Measurements from ENCODE around the gene EPHA3. TPM values are rescaled to one million over a fixed set of nuclear protein-coding genes. Genes with fewer than 3 reads are reported as not detected.

The EPHA3 gene
- total and polyA plus RNA-seq, 2 of the 4 experiments (the other 2 are of a cell fraction), result 0.10 to 0.18 TPM

GRCh38 chr3:89372456-89372855, 265.0 kb downstream of the EPHA3 start:
- no peak overlapping the region for H3K4me2 ChIP-seq (ENCODE audit: low read depth, low read length)
- H4K5ac ChIP-seq (ENCODE audit: low read depth, low read length), result no peak overlapping the region

More at GRCh38 chr3:89372456-89372855, 265.0 kb downstream of the EPHA3 start:
- ChIA-PET CTCF (no interaction called here), POLR2A (ENCODE audit: unreplicated experiment) (no interaction called here)
- H2BK120ac ChIP-seq (ENCODE audit: low read depth, low read length), result no peak overlapping the region
- no peak overlapping the region for H3K14ac ChIP-seq (replicated peaks; ENCODE audit: low read depth, low read length)
- H3K27me3 ChIP-seq (ENCODE audit: control insufficient read depth, insufficient read depth, low read length), result no peaks in the 10 kb centered on the region
- no peak overlapping the region for H3K4me3 ChIP-seq (ENCODE audit: insufficient read depth, low read depth, low read length)
- no peaks in the 10 kb centered on the region for H4K20me1 ChIP-seq (ENCODE audit: insufficient read depth, low read length)
- no peaks in the 10 kb centered on the region for H3K9me3 ChIP-seq (ENCODE audit: control insufficient read depth, insufficient read depth, low read length)
- H2AK9ac ChIP-seq (replicated peaks; ENCODE audit: low read depth, low read length, poor library complexity), result no peak overlapping the region
- no peak overlapping the region for H3K27ac ChIP-seq (ENCODE audit: insufficient read depth, low read length)
- intact Hi-C loops (cut with micrococcal nuclease) (no loop called here), dilution Hi-C loops (cut with HindIII; ENCODE audit: low sequenced_read_pairs, unreplicated experiment) (no loop called here), in situ Hi-C loops (cut with MboI; ENCODE audit: low sequenced_read_pairs) (no loop called here)
- H2AFZ ChIP-seq (replicated peaks; ENCODE audit: low read length, poor library complexity), result no peak overlapping the region
- H3K9me1 ChIP-seq (ENCODE audit: insufficient read depth, low read length), result no peaks in the 10 kb centered on the region
- no peak overlapping the region for H3K56ac ChIP-seq (ENCODE audit: extremely low read depth, insufficient read depth, low read length)
- no peak overlapping the region for H2BK5ac ChIP-seq (ENCODE audit: low read depth, low read length, poor library complexity, severe bottlenecking)
- H4K91ac ChIP-seq (ENCODE audit: insufficient read depth, low read depth, low read length), result no peak overlapping the region
- no peak overlapping the region for H2AK5ac ChIP-seq (ENCODE audit: low read depth, low read length)
- TF ChIP-seq ELK1 (IDR thresholded peaks at IDR 0.05; ENCODE audit: borderline replicate concordance, low read depth, low read length) (no peak), BHLHE40 (IDR thresholded peaks at IDR 0.05; ENCODE audit: low read depth, low read length) (no peak), RFX5 (IDR thresholded peaks at IDR 0.05; ENCODE audit: low read depth, low read length) (no peak), FOS (IDR thresholded peaks at IDR 0.05; ENCODE audit: low read depth, low read length) (no peak), SMC3 (IDR thresholded peaks at IDR 0.05; ENCODE audit: low read depth, low read length) (no peak), MAZ (IDR thresholded peaks at IDR 0.05; ENCODE audit: borderline replicate concordance, low read depth, low read length) (no peak), MAFK (IDR thresholded peaks at IDR 0.05; ENCODE audit: low read depth, low read length) (no peak), CEBPB (IDR thresholded peaks at IDR 0.05; ENCODE audit: low read depth, low read length) (no peak), POLR2A (IDR thresholded peaks at IDR 0.05; ENCODE audit: low read depth, low read length) (no peak), MXI1 (IDR thresholded peaks at IDR 0.05; ENCODE audit: borderline replicate concordance, low read depth, low read length) (no peak), NFE2L2 (IDR thresholded peaks at IDR 0.05; ENCODE audit: low read depth, low read length) (no peak)
- TF ChIP-seq, protein P1, sequence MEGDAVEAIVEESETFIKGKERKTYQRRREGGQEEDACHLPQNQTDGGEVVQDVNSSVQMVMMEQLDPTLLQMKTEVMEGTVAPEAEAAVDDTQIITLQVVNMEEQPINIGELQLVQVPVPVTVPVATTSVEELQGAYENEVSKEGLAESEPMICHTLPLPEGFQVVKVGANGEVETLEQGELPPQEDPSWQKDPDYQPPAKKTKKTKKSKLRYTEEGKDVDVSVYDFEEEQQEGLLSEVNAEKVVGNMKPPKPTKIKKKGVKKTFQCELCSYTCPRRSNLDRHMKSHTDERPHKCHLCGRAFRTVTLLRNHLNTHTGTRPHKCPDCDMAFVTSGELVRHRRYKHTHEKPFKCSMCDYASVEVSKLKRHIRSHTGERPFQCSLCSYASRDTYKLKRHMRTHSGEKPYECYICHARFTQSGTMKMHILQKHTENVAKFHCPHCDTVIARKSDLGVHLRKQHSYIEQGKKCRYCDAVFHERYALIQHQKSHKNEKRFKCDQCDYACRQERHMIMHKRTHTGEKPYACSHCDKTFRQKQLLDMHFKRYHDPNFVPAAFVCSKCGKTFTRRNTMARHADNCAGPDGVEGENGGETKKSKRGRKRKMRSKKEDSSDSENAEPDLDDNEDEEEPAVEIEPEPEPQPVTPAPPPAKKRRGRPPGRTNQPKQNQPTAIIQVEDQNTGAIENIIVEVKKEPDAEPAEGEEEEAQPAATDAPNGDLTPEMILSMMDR (conservative IDR thresholded peaks at IDR 0.05; ENCODE audit: low read depth, low read length), result no peak
- DNase-seq (no peak), ATAC-seq (ENCODE audit: low read depth) (no peak)
- H4K8ac ChIP-seq (ENCODE audit: low read depth in 2 of 2, low read length in 2 of 2), result no peak overlapping the region
- no peak overlapping the region for H3K9ac ChIP-seq (ENCODE audit: low read depth, low read length)
- H3K79me1 ChIP-seq (ENCODE audit: low read depth in 1 of 2, low read length in 2 of 2), result no peaks in the 10 kb centered on the region
- H3K4me1 ChIP-seq (ENCODE audit: control insufficient read depth, insufficient read depth, low read length), result no peaks in the 10 kb centered on the region
- no peak overlapping the region for H3K23ac ChIP-seq (ENCODE audit: low read depth, low read length)
- no peaks in the 10 kb centered on the region for H3K36me3 ChIP-seq (ENCODE audit: control insufficient read depth, insufficient read depth, low read length)
- WGBS, 2 experiments (ENCODE audit: extremely low coverage in 2 of 2, insufficient read length in 1 of 2), result no CpG with 5 or more reads among the region's 1 CpG
- no peak overlapping the region for H2BK15ac ChIP-seq (ENCODE audit: low read depth, low read length)
- no peak overlapping the region for H2BK20ac ChIP-seq (ENCODE audit: low read depth, low read length)
- BruUV-seq (replicated peaks), result no TSS peak
- H3K18ac ChIP-seq (ENCODE audit: low read depth, low read length), result no peak overlapping the region
- no peak overlapping the region for H3K4ac ChIP-seq (ENCODE audit: low read depth, low read length)
